NCI-H1105 (cell line): Measurements from ENCODE around the gene NTN5.
"Not testable (repeated sequence)": the region's sequence is repeated elsewhere in the genome, so short reads cannot be mapped to it uniquely, and the experiment has no call there.

ENCODE experiments used
- DNase-seq: peaks from one replicate; lab custom pipeline; 2025; lab: John Stamatoyannopoulos, UW

The NTN5 gene

GRCh38 chr19:48644355-48644754 is 28.5 kb downstream of the NTN5 start:
- no peak for DNase-seq

- DNase-seq: no peak
Measured at GRCh38 chr19:48642862-48643261, 30.0 kb downstream of the NTN5 start.

DNA sequence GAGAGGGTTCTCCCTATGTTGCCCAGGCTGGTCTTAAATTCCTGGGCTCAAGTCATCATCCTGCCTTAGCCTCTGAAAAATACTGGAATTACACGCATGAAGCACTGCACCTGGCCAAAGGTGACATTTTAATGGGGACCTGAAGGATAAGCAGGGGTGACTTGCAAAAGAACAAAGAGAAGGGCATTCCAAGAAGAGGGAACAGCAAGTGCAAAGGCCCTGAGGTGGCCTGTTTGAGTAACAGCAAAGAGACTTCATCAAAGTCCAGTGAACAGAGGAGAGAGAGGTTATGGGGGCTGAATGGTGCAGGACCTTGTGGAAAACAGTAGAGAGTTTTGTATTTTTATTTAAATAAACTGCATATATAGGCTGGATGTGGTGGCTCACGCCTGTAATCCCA is 31.0 kb downstream of the NTN5 start:
- DNase-seq: no peak

DNA sequence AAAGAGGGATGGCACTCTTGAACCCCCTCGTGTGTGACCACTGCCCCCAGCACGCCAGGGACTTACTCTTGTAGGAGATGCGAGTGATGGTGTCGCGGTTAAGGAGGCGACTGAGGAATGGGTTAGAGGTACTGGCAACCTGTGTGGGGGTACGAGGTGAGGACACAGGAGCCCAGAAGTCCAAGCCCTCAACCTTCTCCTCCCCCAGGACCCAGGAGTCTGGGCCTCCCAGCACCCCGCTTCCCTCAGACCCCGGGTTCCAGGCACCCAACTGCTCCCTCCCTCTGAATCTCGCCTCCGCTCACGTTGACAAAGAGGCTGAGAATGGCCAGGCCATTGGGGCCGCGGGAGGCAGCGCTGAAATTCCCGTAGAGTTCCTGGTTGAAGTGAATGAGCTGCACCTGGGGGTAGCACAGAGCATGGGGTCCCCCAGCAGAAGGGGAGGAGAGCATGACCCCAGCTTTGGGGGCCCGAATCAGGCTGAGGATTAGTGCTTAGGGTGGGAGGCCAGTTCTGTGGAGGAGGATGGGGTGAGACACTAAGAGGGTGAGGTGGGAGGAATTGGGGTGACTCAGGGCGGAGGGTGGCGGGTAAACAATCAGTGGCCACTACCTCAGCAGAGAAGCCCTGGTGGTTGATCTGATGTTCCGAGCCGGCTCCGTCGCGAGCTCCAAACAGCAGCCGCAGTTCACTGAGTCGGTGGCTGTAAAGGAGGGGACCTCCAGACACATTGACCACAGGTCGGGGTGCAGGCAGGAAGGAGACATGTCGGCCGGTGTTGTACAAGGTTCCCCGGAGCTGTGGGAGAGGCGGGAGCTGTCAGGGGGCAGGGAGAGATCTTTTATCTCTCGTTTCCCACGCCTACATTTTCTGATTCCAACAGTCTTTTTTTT is 33.1 kb downstream of the NTN5 start:
- no peak for DNase-seq

DNA sequence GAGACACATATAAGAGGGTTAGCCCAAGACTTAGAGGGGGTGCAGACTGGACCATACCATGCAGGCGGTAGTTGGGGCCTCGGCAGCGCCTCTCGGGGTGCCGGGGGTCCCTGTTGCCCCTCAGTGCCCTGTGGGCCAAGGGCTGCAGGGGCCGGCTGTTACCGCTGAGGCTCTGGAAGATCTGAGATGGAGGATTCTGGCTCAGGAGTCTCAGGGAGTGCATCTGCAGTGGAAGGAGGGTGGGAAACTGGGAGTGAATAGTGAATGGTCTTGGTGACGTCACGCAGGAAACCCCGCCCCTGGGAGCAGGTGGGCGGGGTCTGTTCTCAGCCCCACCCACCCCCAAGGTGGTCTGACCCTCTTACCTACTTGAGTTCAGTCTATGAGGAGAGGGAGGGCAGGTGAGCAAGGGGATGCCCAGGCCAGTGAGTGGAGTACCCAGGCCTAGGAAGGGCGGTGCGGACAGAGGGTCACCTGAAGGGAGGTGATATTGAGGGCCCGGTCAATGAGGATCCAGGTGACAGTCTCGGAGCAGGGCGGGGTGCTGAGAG is 33.9 kb downstream of the NTN5 start:
- no peak for DNase-seq

GRCh38 chr19:48637948-48638830 is 34.6 kb downstream of the NTN5 start:
- peak; percentile 73 for DNase-seq

GRCh38 chr19:48637449-48637947 is 35.3 kb downstream of the NTN5 start:
- DNase-seq: peak; percentile 98

GRCh38 chr19:48636859-48637448 is 35.9 kb downstream of the NTN5 start, which contains the start of gene DBP:
Gene DBP, minus strand, starts transcription at chr19:48637379. Its CDS starts 385 bp downstream, at chr19:48636994.
- no peak for DNase-seq

DNA sequence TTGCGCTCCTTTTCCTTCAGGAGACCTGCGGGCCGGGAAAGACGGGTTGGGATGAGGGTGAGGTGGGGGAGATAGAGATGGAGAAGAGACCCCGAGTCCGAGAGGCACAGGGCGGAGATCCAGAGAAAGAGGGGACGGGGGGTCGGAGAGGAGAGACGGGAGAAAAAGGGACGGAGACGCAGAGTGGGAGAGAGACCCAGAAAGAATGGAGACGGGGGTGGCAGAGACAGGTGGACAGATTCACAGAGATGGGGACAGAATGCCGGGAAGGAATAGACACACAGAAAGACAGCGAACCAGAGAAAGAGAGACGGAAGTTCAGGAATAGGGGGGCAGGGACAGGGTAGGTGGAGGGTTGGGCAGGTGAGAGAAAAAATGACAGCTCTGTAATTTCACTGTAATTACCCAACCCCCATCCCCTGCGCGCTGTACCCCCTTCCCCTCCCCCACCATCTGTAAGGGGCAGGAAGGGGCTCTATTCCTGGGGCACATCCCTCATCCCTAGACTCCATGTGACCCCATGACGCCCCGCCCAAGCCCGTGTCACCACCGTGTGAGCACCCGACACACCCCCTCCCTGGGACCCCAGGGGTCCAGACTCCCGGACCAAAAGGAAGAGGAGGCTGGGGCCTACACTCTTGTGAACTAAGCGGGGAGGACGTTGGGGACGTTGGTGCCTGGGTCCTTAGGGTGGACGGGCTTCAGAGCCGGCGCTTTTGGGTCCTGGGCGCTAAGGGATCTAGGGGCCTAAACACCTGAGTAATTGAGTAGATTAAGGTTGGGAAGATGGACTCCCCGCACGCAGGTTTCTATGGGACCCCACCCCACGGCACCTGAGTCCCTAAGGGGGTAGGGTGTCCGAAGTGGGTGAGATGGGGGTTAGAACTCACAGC is 36.6 kb downstream of the NTN5 start:
- no peak for DNase-seq

GRCh38 chr19:48635263-48635965 is 37.4 kb downstream of the NTN5 start:
- peak; percentile 56 for DNase-seq

GRCh38 chr19:48634424-48635262 is 38.2 kb downstream of the NTN5 start:
- peak; percentile 95 for DNase-seq

- no peak for DNase-seq
Measured at GRCh38 chr19:48634036-48634342, 38.8 kb downstream of the NTN5 start.

GRCh38 chr19:48633148-48634035 is 39.4 kb downstream of the NTN5 start:
- no peak for DNase-seq

DNA sequence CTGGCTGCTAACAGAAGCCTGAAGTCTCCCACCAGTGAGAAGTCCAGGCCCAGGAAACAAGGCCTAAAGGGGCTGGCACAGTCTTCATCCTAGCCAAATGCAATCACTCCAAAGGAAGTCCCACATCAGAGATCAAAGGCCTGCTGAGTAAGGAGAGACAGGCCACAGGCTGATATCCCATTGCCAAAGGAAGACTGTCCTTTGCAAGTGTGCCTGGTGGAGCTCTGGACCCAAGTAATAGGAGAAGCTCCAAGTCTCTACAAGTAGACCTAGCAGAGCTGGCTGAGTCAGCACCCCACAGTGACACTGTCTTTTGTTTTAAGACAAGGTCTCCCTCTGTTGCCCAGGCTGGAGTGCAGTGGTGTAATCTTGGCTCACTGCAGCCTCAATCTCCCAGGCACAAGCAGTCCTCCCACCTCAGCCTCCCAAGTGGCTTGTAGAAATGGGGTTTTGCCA is 40.1 kb downstream of the NTN5 start:
- DNase-seq: no peak

DNA sequence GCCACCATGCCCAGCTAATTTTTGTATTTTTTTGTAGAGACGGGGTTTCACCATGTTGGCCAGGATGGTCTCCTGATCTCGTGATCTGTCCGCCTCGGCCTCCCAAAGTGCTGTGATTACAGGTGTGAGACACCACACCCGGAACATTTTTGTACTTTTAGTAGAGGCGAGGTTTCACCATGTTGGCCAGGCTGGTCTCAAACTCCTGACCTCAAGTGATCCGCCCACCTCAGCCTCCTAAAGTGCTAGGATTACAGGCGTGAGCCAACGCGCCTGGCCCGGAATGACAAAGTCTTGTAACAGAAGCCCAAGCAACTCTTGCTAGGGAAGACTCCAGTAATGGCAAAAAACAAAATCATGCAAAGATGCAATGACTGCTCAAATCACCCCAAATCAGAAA is 40.5 kb downstream of the NTN5 start:
- not testable (repeated sequence) for DNase-seq

DNA sequence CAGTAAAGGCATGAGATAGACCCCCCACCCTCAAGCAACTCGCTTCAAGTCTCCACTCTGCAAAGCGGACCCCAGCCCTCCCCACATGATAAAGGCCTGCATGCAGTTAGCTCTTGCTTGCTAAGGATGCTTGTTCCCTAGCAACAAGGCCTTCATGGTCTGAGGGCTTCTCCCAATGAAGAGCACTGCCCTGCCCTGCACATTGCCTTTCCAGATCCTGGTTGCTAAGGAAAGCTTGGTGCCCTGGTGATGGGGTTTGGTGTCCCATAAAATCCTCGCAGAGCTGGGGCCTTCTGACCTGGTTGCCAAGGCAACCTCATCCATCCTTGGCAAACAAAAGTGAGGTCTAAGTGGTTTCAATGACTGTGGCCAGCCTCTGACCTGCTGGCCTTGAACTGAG is 41.6 kb downstream of the NTN5 start:
- DNase-seq: no peak

DNA sequence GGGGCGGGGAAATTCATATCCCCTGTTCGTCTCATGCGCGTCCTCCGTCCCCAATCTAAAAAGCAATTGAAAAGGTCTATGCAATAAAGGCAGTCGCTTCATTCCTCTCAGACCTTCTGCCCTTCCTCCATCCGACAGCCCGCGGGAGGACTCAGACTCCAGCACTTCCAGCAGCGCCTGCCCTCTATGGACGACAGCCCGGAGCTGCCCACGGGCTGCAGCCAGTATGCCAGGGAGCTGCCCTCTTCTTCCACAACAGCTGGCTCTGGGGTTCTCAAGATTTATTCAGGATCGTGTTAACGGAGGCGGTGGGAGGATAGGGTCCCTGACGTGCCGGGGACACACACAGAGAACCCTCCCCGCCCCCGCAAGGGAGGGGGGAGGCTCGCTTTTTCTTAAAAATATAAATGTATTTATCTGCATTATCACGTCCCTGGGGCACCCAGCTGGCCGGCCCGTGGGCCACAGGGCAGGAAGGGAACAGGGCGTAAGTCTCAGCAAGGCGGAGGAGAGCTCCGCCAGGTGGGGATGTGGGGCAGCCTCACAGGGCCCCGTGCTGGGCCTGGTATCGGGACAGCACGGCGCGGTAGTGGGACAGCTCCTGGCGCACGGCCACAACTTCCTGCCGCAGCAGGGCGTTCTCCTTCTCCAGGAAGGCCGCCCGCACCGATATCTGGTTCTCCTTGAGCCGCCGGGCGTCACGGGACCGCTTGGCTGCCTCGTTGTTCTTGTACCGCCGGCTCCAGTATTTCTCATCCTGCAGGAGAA is 42.3 kb downstream of the NTN5 start:
- peak; percentile 37 for DNase-seq
